Kidney (tissue), 14 donors: ENCODE measurements around the gene FBXL12. TPM values are rescaled to one million over a fixed set of nuclear protein-coding genes. Genes with fewer than 3 reads are reported as not detected.

Experiments
- DNase-seq, 5 donors: peaks; one replicate each; pipeline ENCODE4 v3.0.0-alpha.2; 2013 to 2020
- FAIRE-seq: peaks from 2 replicates; lab custom pipeline; 2012; peaks lifted over from hg19 to GRCh38; lab: Jason Lieb, UNC
- H3K27ac ChIP-seq, 2 donors: one replicate each; pipeline ENCODE4 v1.7.0; 2013; ENCODE audit warnings: low read depth in 2 of 2, low read length in 2 of 2, inconsistent platforms in 1 of 2
- H3K27me3 ChIP-seq: one replicate; pipeline ENCODE4 v1.7.1; 2013; ENCODE audit warnings: low read length, inconsistent platforms; ENCODE audit not compliant: control insufficient read depth, insufficient read depth
- H3K36me3 ChIP-seq, 3 donors: one replicate each; pipeline versions ENCODE4 v1.7.0 to v1.7.1; 2013; ENCODE audit warnings: low read length in 3 of 3, control low read depth in 1 of 3, inconsistent platforms in 1 of 3; ENCODE audit not compliant: insufficient read depth in 3 of 3, control insufficient read depth in 2 of 3
- H3K4me1 ChIP-seq, 3 donors: one replicate each; pipeline versions ENCODE4 v1.7.0 to v1.7.1; 2013; ENCODE audit warnings: low read length in 3 of 3, inconsistent platforms in 1 of 3, low read depth in 1 of 3; ENCODE audit not compliant: control insufficient read depth in 2 of 3, insufficient read depth in 2 of 3
- H3K4me3 ChIP-seq, 3 donors: one replicate each; pipeline versions ENCODE4 v1.7.0 to v1.8.1; 2013; ENCODE audit warnings: low read length in 3 of 3, control low read depth in 1 of 3, inconsistent platforms in 1 of 3
- H3K9ac ChIP-seq, 3 donors: one replicate each; pipeline versions ENCODE4 v1.7.0 to v1.7.1; 2013; ENCODE audit warnings: low read length in 3 of 3, control low read depth in 1 of 3, inconsistent platforms in 1 of 3
- H3K9me3 ChIP-seq, 3 donors: one replicate each; pipeline versions ENCODE4 v1.7.0 to v1.7.1; 2013; ENCODE audit warnings: low read length in 3 of 3, control low read depth in 1 of 3, inconsistent platforms in 1 of 3; ENCODE audit not compliant: control insufficient read depth in 2 of 3, insufficient read depth in 1 of 3
- CTCF ChIP-seq: IDR thresholded peaks from 3 replicates; pipeline ENCODE4 v1.5.1; 2012; ENCODE audit warnings: mild to moderate bottlenecking, moderate library complexity, borderline replicate concordance; ENCODE audit not compliant: insufficient read depth; ENCODE audit errors: extremely low read depth
- intact Hi-C: fragments of 100-400 bp; cut with DNase I; formaldehyde crosslinking; loops from one replicate; pipeline ENCODE4 v1.11.1; 2022
- polyA plus RNA-seq: library from polyadenylated mRNA; stranded (reverse); fragments of 350-450 nt; fragmentation: Illumina TruSeq; extraction: RNeasy Lipid Tissue Mini Kit (QIAGEN cat#74804); gene quantifications from one replicate; pipeline ENCODE4 v1.2.3, GENCODE V29; 2014; ENCODE audit warnings: low read depth, low replicate concordance; ENCODE audit not compliant: insufficient read depth
- total RNA-seq: library from RNA; stranded (reverse); fragmentation: NEBNext Ultra II Directional; extraction: Animal tissue kit (Norgen Biotek cat#: 25700); gene quantifications from one replicate; pipeline ENCODE4 v1.2.1, GENCODE V29; 2021
- donor health status: control.
- donor health status: control.
- donor health status: control.
- donor health status: control.
- donor health status: control.
- donor health status: DM: yes; HTN: yes; CAD: no.
- donor health status: Normal renal cell carcinoma (clear cell type).

FBXL12 gene
- total and polyA plus RNA-seq, 2 donors from 2014 or later = 12.7 to 22.2 TPM

- Histone ChIP-seq H3K9ac (no peak overlapping the region), H3K36me3 (peaks cover 7 to 12% (median 10%) of the 10 kb centered on the region in 3 donors), H3K9me3 (no peaks in the 10 kb centered on the region), H3K4me3 (no peak overlapping the region), H3K4me1 (peaks cover 0 to 2% (median 0%) of the 10 kb centered on the region in 3 donors), H3K27ac (no peak overlapping the region), H3K27me3 (no peaks in the 10 kb centered on the region)
- intact Hi-C loops = no loop called here
- FAIRE-seq (no peak), DNase-seq (no peak)
- no peak for TF ChIP-seq CTCF
These were observed 12.1 kb downstream of the FBXL12 start for GRCh38 chr19:9806803-9807202.

- no peak overlapping the region for H3K4me3 ChIP-seq
- no peak overlapping the region for H3K9ac ChIP-seq
- DNase-seq (no peak), FAIRE-seq (no peak)
- H3K36me3 ChIP-seq = no peaks in the 10 kb centered on the region
- H3K9me3 ChIP-seq = no peaks in the 10 kb centered on the region
- no peaks in the 10 kb centered on the region for H3K4me1 ChIP-seq
- no peak overlapping the region for H3K27ac ChIP-seq
- intact Hi-C loops = no loop called here
- no peaks in the 10 kb centered on the region for H3K27me3 ChIP-seq
- no peak for TF ChIP-seq CTCF
These were observed 16.9 kb downstream of the FBXL12 start for GRCh38 chr19:9801976-9802375.

GRCh38 chr19:9799162-9799561 lies 19.7 kb downstream of the FBXL12 start:
- DNase-seq (no peak), FAIRE-seq (no peak)
- H3K4me1 ChIP-seq = no peaks in the 10 kb centered on the region
- H3K4me3 ChIP-seq = no peak overlapping the region
- TF ChIP-seq CTCF = no peak
- H3K9ac ChIP-seq = no peak overlapping the region
- H3K27me3 ChIP-seq = no peaks in the 10 kb centered on the region
- intact Hi-C loops = no loop called here
- H3K27ac ChIP-seq = no peak overlapping the region
- H3K36me3 ChIP-seq = no peaks in the 10 kb centered on the region
- H3K9me3 ChIP-seq = no peaks in the 10 kb centered on the region

GRCh38 chr19:9797871-9798270 lies 21.0 kb downstream of the FBXL12 start:
- no peak for TF ChIP-seq CTCF
- Histone ChIP-seq H3K27ac (no peak overlapping the region), H3K4me3 (no peak overlapping the region), H3K27me3 (no peaks in the 10 kb centered on the region), H3K9ac (no peak overlapping the region), H3K9me3 (no peaks in the 10 kb centered on the region), H3K4me1 (no peaks in the 10 kb centered on the region), H3K36me3 (no peaks in the 10 kb centered on the region)
- intact Hi-C loops = no loop called here
- no peak for FAIRE-seq
- no peak for DNase-seq
